SK-N-SH (cell line): ENCODE results near the gene EGLN3.
"Not testable (repeated sequence)": the region's sequence is repeated elsewhere in the genome, so short reads cannot be mapped to it uniquely, and the experiment has no call there.

ENCODE experiments used
- EP300 ChIP-seq, 2 experiments: IDR thresholded peaks; 2 replicates each; pipeline versions ENCODE4 v1.4.0 to v1.6.1; 2012; ENCODE audit warnings: borderline replicate concordance in 1 of 2, low read depth in 1 of 2, low read length in 1 of 2
- EZH2phosphoT487 ChIP-seq: fragments of 200-600 bp; sonication (generic); IDR thresholded peaks from 2 replicates; pipeline ENCODE4 v1.6.1; 2017; ENCODE audit warnings: low read depth, mixed run types, mild to moderate bottlenecking, antibody characterized with exemption, moderate library complexity, borderline replicate concordance
- GABPA ChIP-seq: IDR thresholded peaks from 2 replicates; pipeline ENCODE4 v1.4.0; 2012; ENCODE audit warnings: low read depth, mild to moderate bottlenecking
- NRF1 ChIP-seq: IDR thresholded peaks from 2 replicates; pipeline ENCODE4 v1.6.1; 2012; ENCODE audit warnings: low read depth, mild to moderate bottlenecking, low read length
- SIN3A ChIP-seq: IDR thresholded peaks from 2 replicates; pipeline ENCODE4 v1.6.1; 2012; ENCODE audit warnings: low read depth, mild to moderate bottlenecking, low read length, moderate library complexity, borderline replicate concordance
- TAF1 ChIP-seq: IDR thresholded peaks from 2 replicates; pipeline ENCODE4 v1.6.1; 2012; ENCODE audit warnings: low read depth, mild to moderate bottlenecking, low read length, moderate library complexity, borderline replicate concordance
- TCF12 ChIP-seq: IDR thresholded peaks from 2 replicates; pipeline ENCODE4 v1.4.0; 2012
- TEAD4 ChIP-seq: IDR thresholded peaks from 2 replicates; pipeline ENCODE4 v1.4.0; 2012; ENCODE audit warnings: mild to moderate bottlenecking, borderline replicate concordance; ENCODE audit not compliant: insufficient read depth
- TF ChIP-seq, protein P1 (sequence below): fragments of 200-600 bp; sonication (generic); IDR thresholded peaks from 2 replicates; pipeline ENCODE4 v1.6.1; 2017; ENCODE audit warnings: antibody characterized with exemption, mild to moderate bottlenecking, moderate library complexity
- TF ChIP-seq, protein P2 (sequence below): fragments of 150-350 bp; IDR thresholded peaks from 2 replicates; pipeline ENCODE4 v1.6.1; 2017; ENCODE audit warnings: antibody characterized with exemption, low read length, low read depth, borderline replicate concordance
- TF ChIP-seq, protein P3 (sequence below): IDR thresholded peaks from 2 replicates; pipeline ENCODE4; 2012
- TF ChIP-seq, protein P4 (sequence below): IDR thresholded peaks from 2 replicates; pipeline ENCODE4 v1.6.1; 2012; ENCODE audit warnings: mild to moderate bottlenecking, low read depth, low read length, moderate library complexity
- TF ChIP-seq, protein P5 (sequence below): IDR thresholded peaks from 2 replicates; pipeline ENCODE4 v1.4.0; 2012; ENCODE audit warnings: low read depth, borderline replicate concordance

DNA sequence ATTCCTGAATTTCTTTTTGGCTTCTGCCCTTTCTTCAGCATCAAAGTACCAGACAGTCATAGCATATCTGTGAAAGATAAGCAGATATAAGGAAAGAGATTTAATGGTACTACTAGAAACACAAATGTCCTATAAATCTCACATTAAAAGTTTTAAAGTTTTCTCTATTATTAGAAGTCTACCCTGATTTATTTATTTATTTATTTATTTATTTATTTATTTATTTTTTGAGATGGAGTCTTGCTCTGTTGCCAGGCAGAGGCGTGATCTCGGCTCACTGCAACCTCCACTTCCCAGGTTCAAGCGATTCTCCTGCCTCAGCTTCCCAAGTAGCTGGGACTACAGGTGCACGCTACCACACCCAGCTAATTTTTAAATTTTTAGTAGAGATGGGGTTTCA is 23.9 kb downstream of the EGLN3 start:
- TF ChIP-seq, protein P1, sequence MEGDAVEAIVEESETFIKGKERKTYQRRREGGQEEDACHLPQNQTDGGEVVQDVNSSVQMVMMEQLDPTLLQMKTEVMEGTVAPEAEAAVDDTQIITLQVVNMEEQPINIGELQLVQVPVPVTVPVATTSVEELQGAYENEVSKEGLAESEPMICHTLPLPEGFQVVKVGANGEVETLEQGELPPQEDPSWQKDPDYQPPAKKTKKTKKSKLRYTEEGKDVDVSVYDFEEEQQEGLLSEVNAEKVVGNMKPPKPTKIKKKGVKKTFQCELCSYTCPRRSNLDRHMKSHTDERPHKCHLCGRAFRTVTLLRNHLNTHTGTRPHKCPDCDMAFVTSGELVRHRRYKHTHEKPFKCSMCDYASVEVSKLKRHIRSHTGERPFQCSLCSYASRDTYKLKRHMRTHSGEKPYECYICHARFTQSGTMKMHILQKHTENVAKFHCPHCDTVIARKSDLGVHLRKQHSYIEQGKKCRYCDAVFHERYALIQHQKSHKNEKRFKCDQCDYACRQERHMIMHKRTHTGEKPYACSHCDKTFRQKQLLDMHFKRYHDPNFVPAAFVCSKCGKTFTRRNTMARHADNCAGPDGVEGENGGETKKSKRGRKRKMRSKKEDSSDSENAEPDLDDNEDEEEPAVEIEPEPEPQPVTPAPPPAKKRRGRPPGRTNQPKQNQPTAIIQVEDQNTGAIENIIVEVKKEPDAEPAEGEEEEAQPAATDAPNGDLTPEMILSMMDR, result not testable (repeated sequence)
- TF ChIP-seq, protein P2, sequence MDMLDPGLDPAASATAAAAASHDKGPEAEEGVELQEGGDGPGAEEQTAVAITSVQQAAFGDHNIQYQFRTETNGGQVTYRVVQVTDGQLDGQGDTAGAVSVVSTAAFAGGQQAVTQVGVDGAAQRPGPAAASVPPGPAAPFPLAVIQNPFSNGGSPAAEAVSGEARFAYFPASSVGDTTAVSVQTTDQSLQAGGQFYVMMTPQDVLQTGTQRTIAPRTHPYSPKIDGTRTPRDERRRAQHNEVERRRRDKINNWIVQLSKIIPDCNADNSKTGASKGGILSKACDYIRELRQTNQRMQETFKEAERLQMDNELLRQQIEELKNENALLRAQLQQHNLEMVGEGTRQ, result not testable (repeated sequence)
- TF ChIP-seq TCF12; TAF1; EP300 (IDR thresholded peaks at IDR 0.05; ENCODE audit: borderline replicate concordance in 1 of 2, low read depth in 1 of 2, low read length in 1 of 2); EZH2phosphoT487; GABPA; TEAD4; NRF1; SIN3A: not testable (repeated sequence)
- TF ChIP-seq, protein P3, sequence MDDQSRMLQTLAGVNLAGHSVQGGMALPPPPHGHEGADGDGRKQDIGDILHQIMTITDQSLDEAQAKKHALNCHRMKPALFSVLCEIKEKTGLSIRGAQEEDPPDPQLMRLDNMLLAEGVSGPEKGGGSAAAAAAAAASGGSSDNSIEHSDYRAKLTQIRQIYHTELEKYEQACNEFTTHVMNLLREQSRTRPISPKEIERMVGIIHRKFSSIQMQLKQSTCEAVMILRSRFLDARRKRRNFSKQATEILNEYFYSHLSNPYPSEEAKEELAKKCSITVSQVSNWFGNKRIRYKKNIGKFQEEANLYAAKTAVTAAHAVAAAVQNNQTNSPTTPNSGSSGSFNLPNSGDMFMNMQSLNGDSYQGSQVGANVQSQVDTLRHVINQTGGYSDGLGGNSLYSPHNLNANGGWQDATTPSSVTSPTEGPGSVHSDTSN, result not testable (repeated sequence)
- TF ChIP-seq, protein P4, sequence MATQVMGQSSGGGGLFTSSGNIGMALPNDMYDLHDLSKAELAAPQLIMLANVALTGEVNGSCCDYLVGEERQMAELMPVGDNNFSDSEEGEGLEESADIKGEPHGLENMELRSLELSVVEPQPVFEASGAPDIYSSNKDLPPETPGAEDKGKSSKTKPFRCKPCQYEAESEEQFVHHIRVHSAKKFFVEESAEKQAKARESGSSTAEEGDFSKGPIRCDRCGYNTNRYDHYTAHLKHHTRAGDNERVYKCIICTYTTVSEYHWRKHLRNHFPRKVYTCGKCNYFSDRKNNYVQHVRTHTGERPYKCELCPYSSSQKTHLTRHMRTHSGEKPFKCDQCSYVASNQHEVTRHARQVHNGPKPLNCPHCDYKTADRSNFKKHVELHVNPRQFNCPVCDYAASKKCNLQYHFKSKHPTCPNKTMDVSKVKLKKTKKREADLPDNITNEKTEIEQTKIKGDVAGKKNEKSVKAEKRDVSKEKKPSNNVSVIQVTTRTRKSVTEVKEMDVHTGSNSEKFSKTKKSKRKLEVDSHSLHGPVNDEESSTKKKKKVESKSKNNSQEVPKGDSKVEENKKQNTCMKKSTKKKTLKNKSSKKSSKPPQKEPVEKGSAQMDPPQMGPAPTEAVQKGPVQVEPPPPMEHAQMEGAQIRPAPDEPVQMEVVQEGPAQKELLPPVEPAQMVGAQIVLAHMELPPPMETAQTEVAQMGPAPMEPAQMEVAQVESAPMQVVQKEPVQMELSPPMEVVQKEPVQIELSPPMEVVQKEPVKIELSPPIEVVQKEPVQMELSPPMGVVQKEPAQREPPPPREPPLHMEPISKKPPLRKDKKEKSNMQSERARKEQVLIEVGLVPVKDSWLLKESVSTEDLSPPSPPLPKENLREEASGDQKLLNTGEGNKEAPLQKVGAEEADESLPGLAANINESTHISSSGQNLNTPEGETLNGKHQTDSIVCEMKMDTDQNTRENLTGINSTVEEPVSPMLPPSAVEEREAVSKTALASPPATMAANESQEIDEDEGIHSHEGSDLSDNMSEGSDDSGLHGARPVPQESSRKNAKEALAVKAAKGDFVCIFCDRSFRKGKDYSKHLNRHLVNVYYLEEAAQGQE, result not testable (repeated sequence)
- TF ChIP-seq, protein P5, sequence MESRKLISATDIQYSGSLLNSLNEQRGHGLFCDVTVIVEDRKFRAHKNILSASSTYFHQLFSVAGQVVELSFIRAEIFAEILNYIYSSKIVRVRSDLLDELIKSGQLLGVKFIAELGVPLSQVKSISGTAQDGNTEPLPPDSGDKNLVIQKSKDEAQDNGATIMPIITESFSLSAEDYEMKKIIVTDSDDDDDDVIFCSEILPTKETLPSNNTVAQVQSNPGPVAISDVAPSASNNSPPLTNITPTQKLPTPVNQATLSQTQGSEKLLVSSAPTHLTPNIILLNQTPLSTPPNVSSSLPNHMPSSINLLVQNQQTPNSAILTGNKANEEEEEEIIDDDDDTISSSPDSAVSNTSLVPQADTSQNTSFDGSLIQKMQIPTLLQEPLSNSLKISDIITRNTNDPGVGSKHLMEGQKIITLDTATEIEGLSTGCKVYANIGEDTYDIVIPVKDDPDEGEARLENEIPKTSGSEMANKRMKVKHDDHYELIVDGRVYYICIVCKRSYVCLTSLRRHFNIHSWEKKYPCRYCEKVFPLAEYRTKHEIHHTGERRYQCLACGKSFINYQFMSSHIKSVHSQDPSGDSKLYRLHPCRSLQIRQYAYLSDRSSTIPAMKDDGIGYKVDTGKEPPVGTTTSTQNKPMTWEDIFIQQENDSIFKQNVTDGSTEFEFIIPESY, result not testable (repeated sequence)
